Memory B cell (primary cell): ENCODE data around the gene KRTAP10-3.
"Not testable (repeated sequence)": the region's sequence is repeated elsewhere in the genome, so short reads cannot be mapped to it uniquely, and the experiment has no call there.

ENCODE experiments used
- ATAC-seq: fragments of 150-1000 bp; cut with Tn5 transposase; 2 replicates; pipeline ENCODE4 v1.10.0; 2021; ENCODE audit warnings: low read depth, mild to moderate bottlenecking, moderate library complexity
- DNase-seq, 2 donors: peaks; one replicate each; pipeline ENCODE4 v3.0.0; 2022; ENCODE audit warnings: low spot score in 2 of 2
- H3K27ac Mint-ChIP-seq: one replicate; pipeline ENCODE4 v1.8.0; 2022; ENCODE audit warnings: mild to moderate bottlenecking, moderate library complexity, mixed read lengths
- H3K27me3 Mint-ChIP-seq: one replicate; pipeline ENCODE4 v1.8.0; 2022; ENCODE audit warnings: mixed read lengths
- H3K36me3 Mint-ChIP-seq: one replicate; pipeline ENCODE4 v1.8.0; 2022; ENCODE audit warnings: mild to moderate bottlenecking, mixed read lengths
- H3K4me1 Mint-ChIP-seq: one replicate; pipeline ENCODE4 v1.8.0; 2022; ENCODE audit warnings: mixed read lengths
- H3K4me3 Mint-ChIP-seq: one replicate; pipeline ENCODE4 v1.8.0; 2022; ENCODE audit warnings: mild to moderate bottlenecking, moderate library complexity, mixed read lengths
- H3K9me3 Mint-ChIP-seq: one replicate; pipeline ENCODE4 v1.8.0; 2022; ENCODE audit warnings: mixed read lengths

KRTAP10-3 gene

DNA sequence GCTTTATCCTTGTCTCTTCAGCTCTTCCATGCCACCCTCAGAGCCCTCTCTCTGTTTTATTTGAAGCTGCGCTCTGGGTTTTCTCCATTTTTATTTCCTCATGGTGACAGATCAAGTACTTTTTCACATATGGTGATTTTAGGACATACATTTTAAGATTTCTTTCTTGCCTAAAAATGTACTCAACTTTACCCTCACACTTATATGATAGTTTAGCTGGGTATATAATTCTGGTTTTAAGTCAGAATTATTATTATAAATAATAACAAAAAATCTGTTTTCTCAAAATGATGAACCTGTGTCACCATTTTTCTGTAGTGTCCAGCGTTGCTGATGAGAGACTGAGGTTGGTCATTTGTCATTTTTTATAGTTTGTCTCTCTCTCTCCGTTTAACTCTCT is 22.6 kb upstream of the KRTAP10-3 start:
- H3K4me1 Mint-ChIP-seq, result no peaks in the 10 kb centered on the region
- H3K4me3 Mint-ChIP-seq, result no peak overlapping the region
- peaks cover 23% of the 10 kb centered on the region for H3K27me3 Mint-ChIP-seq
- no peak overlapping the region for H3K27ac Mint-ChIP-seq
- peaks cover 28% of the 10 kb centered on the region for H3K9me3 Mint-ChIP-seq
- ATAC-seq, result no peak
- DNase-seq, result no peak
- peaks cover 12% of the 10 kb centered on the region for H3K36me3 Mint-ChIP-seq

GRCh38 chr21:44580231-44580821 is 21.7 kb upstream of the KRTAP10-3 start, which contains the start of gene KRTAP10-5:
Gene KRTAP10-5, minus strand, starts transcription at chr21:44580604. Its CDS starts 26 bp downstream, at chr21:44580578.
- not testable (repeated sequence) for ATAC-seq, H3K4me3 Mint-ChIP-seq, H3K4me1 Mint-ChIP-seq, DNase-seq, H3K27ac Mint-ChIP-seq
- H3K27me3 Mint-ChIP-seq, result peaks cover 23% of the 10 kb centered on the region
- peaks cover 12% of the 10 kb centered on the region for H3K36me3 Mint-ChIP-seq
- H3K9me3 Mint-ChIP-seq, result peaks cover 25% of the 10 kb centered on the region

DNA sequence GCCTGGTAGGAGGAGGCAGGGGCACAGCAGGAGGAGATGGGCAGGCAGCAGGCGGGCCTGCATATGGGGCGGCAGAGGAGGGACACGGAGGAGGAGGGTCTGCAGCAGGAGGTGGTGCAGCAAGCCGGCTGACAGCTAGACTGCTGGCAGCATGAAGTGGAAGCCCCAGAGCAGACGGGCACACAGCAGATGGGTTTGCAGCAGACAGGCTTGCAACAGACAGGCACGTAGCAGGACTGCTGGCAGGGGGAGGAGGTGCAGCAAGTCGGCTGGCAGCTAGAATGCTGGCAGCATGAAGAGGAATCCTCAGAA is 21.2 kb upstream of the KRTAP10-3 start:
- H3K4me1 Mint-ChIP-seq, result peaks cover 2% of the 10 kb centered on the region

GRCh38 chr21:44579056-44579832 is 20.6 kb upstream of the KRTAP10-3 start:
- Mint-ChIP-seq H3K27me3 (peaks cover 24% of the 10 kb centered on the region), H3K27ac (no peak overlapping the region), H3K4me1 (peaks cover 2% of the 10 kb centered on the region), H3K4me3 (no peak overlapping the region), H3K36me3 (peaks cover 12% of the 10 kb centered on the region), H3K9me3 (peaks cover 25% of the 10 kb centered on the region)
- ATAC-seq, result no peak
- no peak for DNase-seq

More for the DNA sequence above, 21.2 kb upstream of the KRTAP10-3 start:
- peaks cover 12% of the 10 kb centered on the region for H3K36me3 Mint-ChIP-seq
- ATAC-seq (no peak), DNase-seq (no peak)
- no peak overlapping the region for H3K27ac Mint-ChIP-seq
- H3K27me3 Mint-ChIP-seq, result peaks cover 22% of the 10 kb centered on the region
- H3K9me3 Mint-ChIP-seq, result peaks cover 25% of the 10 kb centered on the region
- H3K4me3 Mint-ChIP-seq, result no peak overlapping the region

- no peak for ATAC-seq
- peaks cover 23% of the 10 kb centered on the region for H3K27me3 Mint-ChIP-seq
- no peak overlapping the region for H3K27ac Mint-ChIP-seq
- peaks cover 12% of the 10 kb centered on the region for H3K36me3 Mint-ChIP-seq
- DNase-seq, result no peak
- no peak overlapping the region for H3K4me3 Mint-ChIP-seq
- peaks cover 2% of the 10 kb centered on the region for H3K4me1 Mint-ChIP-seq
- H3K9me3 Mint-ChIP-seq, result peaks cover 25% of the 10 kb centered on the region
Observed at GRCh38 chr21:44578371-44579055, 19.9 kb upstream of the KRTAP10-3 start.

GRCh38 chr21:44576025-44576420 is 17.4 kb upstream of the KRTAP10-3 start:
- no peak overlapping the region for H3K4me3 Mint-ChIP-seq
- H3K36me3 Mint-ChIP-seq, result peaks cover 10% of the 10 kb centered on the region
- peaks cover 2% of the 10 kb centered on the region for H3K4me1 Mint-ChIP-seq
- no peak for ATAC-seq
- H3K9me3 Mint-ChIP-seq, result peaks cover 18% of the 10 kb centered on the region
- no peak overlapping the region for H3K27ac Mint-ChIP-seq
- DNase-seq, result no peak
- H3K27me3 Mint-ChIP-seq, result peaks cover 28% of the 10 kb centered on the region

DNA sequence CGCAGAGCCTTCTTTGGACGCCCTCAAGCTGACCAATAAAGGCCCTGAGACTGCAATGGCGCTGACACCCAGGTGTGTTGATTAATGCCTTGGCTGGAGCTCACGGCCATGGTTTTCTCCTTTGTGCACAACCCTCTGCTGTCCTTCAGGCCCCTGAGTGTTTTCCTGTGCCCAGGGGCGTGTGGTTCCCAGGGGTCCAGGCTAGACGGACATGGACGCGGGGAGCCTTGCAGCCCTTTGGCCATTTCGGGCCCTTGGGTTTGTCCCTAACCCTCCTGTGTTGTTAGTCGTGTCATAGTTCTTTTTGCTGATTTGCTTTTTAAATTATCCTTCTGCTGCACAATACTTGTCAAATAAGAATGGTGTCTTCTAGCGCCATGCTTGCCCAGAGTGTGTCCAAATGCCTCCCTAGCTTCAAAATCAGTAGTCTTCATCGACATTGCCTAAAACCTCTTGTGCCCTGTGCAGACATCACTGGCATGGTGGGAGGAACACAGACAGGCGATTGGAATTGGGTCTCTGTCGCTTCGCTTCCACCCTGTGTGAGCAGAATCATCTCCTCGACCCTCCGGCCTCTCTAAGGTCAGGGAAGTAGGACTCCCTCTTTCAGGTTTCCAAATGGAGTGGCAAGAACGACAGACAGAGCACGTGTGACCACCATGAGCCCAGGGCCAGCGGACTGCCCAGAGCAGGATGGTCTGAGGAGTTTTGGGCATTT is 16.9 kb upstream of the KRTAP10-3 start:
- H3K36me3 Mint-ChIP-seq, result peaks cover 11% of the 10 kb centered on the region
- peaks cover 2% of the 10 kb centered on the region for H3K4me1 Mint-ChIP-seq
- H3K27ac Mint-ChIP-seq, result no peak overlapping the region
- H3K9me3 Mint-ChIP-seq, result peaks cover 16% of the 10 kb centered on the region
- peaks cover 28% of the 10 kb centered on the region for H3K27me3 Mint-ChIP-seq
- ATAC-seq (no peak), DNase-seq (no peak)
- no peak overlapping the region for H3K4me3 Mint-ChIP-seq

DNA sequence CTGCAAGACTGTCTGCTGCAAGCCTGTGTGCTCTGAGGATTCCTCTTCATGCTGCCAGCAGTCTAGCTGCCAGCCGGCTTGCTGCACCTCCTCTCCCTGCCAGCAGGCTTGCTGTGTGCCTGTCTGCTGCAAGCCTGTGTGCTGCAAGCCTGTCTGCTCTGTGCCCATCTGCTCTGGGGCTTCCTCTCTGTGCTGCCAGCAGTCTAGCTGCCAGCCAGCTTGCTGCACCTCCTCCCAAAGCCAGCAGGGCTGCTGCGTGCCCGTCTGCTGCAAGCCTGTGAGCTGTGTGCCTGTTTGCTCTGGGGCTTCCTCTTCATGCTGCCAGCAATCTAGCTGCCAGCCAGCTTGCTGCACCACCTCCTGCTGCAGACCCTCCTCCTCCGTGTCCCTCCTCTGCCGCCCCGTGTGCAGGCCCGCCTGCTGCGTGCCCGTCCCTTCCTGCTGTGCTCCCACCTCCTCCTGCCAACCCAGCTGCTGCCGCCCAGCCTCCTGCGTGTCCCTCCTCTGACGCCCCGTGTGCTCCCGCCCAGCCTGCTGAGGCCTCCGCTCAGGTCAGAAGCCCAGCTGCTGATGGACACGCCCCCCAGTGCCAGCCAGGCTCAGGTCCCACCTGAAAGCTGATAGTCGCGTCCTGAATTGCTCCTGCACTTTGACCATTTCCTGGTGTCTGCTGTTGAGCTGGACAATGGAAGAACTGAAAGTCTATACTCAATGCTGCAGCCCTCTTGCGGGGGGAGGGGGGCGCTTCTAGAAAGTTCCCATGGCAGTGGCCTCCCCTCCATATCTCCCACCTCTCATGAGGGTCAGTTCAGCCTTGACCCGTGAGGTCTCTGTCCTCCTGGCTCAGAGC is 16.1 kb upstream of the KRTAP10-3 start:
- no peak for DNase-seq

DNA sequence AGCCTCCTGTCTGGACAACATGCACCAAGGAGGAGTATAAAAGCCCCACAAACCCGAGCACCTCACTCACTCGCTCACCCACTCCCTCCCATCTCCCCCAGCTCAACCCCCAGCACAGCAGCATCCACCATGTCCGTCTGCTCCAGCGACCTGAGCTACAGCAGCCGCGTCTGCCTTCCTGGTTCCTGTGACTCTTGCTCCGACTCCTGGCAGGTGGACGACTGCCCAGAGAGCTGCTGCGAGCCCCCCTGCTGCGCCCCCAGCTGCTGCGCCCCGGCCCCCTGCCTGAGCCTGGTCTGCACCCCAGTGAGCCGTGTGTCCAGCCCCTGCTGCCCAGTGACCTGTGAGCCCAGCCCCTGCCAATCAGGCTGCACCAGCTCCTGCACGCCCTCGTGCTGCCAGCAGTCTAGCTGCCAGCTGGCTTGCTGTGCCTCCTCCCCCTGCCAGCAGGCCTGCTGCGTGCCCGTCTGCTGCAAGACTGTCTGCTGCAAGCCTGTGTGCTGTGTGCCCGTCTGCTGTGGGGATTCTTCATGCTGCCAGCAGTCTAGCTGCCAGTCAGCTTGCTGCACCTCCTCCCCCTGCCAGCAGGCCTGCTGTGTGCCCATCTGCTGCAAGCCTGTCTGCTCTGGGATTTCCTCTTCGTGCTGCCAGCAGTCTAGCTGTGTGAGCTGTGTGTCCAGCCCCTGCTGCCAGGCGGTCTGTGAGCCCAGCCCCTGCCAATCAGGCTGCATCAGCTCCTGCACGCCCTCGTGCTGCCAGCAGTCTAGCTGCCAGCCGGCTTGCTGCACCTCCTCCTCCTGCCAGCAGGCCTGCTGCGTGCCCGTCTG is 15.2 kb upstream of the KRTAP10-3 start, which contains the start of gene KRTAP10-4:
KRTAP10-4 (plus strand) TSS at position 100 of the 827 bp plus-strand sequence; CDS start at position 130, 30 bp downstream.
- H3K27me3 Mint-ChIP-seq, result peaks cover 22% of the 10 kb centered on the region
- not testable (repeated sequence) for H3K27ac Mint-ChIP-seq, H3K4me1 Mint-ChIP-seq, ATAC-seq, H3K36me3 Mint-ChIP-seq, DNase-seq, H3K9me3 Mint-ChIP-seq, H3K4me3 Mint-ChIP-seq

More for the DNA sequence above, 16.1 kb upstream of the KRTAP10-3 start:
- no peak overlapping the region for H3K27ac Mint-ChIP-seq
- peaks cover 11% of the 10 kb centered on the region for H3K9me3 Mint-ChIP-seq
- peaks cover 24% of the 10 kb centered on the region for H3K27me3 Mint-ChIP-seq
- peaks cover 7% of the 10 kb centered on the region for H3K36me3 Mint-ChIP-seq
- ATAC-seq, result no peak
- H3K4me1 Mint-ChIP-seq, result peaks cover 2% of the 10 kb centered on the region
- no peak overlapping the region for H3K4me3 Mint-ChIP-seq

- H3K4me3 Mint-ChIP-seq, result no peak overlapping the region
- ATAC-seq (no peak), DNase-seq (no peak)
- H3K4me1 Mint-ChIP-seq, result peaks cover 2% of the 10 kb centered on the region
- H3K9me3 Mint-ChIP-seq, result peaks cover 9% of the 10 kb centered on the region
- peaks cover 3% of the 10 kb centered on the region for H3K36me3 Mint-ChIP-seq
- no peak overlapping the region for H3K27ac Mint-ChIP-seq
- H3K27me3 Mint-ChIP-seq, result peaks cover 22% of the 10 kb centered on the region
Observed at GRCh38 chr21:44572959-44573583, 14.5 kb upstream of the KRTAP10-3 start.

DNA sequence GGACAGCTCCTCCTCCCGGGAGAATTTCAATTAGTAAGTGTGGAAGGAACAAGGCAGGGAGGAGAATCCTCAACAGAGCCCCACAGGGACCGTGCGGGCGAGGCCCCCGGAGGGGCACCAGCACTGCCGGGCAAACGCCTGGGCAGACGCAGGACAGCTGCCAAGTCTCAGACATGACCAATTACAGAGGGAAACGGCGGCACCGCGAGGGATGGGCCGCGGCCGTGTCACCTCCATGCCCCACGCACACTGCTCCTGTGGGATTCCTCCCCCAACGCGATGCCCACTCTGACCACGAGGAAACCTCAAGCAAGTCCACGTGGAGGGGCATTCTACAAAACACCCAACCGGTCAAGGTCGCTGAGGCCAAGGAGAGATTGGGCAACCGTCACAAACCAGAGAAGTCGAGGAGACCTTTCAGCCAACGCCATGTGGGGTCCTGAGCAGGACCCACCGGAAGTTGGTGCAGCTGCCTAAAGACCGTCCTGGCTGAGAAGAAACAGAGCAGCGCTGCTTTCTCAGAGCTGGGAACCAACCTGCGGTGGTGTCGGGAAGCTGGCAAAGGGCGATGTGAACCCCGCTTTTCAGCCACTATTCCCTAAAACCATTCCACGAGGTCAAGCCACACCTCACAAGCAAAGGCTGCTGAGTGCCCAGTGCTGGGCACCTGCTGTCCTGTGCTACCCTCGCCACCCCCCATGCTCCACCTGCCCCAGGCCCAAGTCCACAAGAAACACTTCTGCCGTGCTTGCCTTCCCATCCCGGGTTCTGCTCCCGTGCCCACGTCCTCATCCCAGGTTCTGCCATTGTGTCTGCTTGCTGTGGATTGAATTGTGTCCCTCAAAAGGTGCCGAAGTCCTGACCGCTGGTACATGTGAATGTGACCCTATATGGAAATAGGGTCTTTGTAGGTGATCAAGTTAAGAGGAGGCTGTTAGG is 13.5 kb upstream of the KRTAP10-3 start:
- Mint-ChIP-seq H3K4me1 (peaks cover 8% of the 10 kb centered on the region), H3K27ac (no peak overlapping the region), H3K36me3 (peaks cover 3% of the 10 kb centered on the region), H3K27me3 (peaks cover 19% of the 10 kb centered on the region), H3K4me3 (no peak overlapping the region), H3K9me3 (peaks cover 5% of the 10 kb centered on the region)
- ATAC-seq (no peak), DNase-seq (no peak)
